Glomerular visceral epithelial cell (primary cell): ENCODE measurements around the gene CNTN5.

Experiments
- DNase-seq: peaks from one replicate; pipeline ENCODE4 v3.0.0-alpha.2; 2016; ENCODE audit errors: extremely low spot score

CNTN5 gene

GRCh38 chr11:99383648-99384245, 363.0 kb downstream of the CNTN5 start:
- DNase-seq, result no peak

- no peak for DNase-seq
These were observed 370.5 kb downstream of the CNTN5 start for GRCh38 chr11:99391245-99391644.

GRCh38 chr11:99406345-99406744, 385.6 kb downstream of the CNTN5 start:
- DNase-seq, result no peak

GRCh38 chr11:99410636-99411035, 389.9 kb downstream of the CNTN5 start:
- DNase-seq, result no peak

- DNase-seq, result no peak
These were observed 398.4 kb downstream of the CNTN5 start for GRCh38 chr11:99418927-99419720.

GRCh38 chr11:99419991-99420390, 399.2 kb downstream of the CNTN5 start:
- DNase-seq, result peak; percentile 3

GRCh38 chr11:99422581-99423427, 402.1 kb downstream of the CNTN5 start:
- DNase-seq, result no peak

GRCh38 chr11:99423428-99423983, 402.8 kb downstream of the CNTN5 start:
- no peak for DNase-seq

GRCh38 chr11:99424313-99425084, 403.8 kb downstream of the CNTN5 start:
- DNase-seq, result no peak

- no peak for DNase-seq
These were observed 404.8 kb downstream of the CNTN5 start for GRCh38 chr11:99425596-99425995.

GRCh38 chr11:99432677-99433076, 411.9 kb downstream of the CNTN5 start:
- no peak for DNase-seq

- no peak for DNase-seq
These were observed 422.5 kb downstream of the CNTN5 start for GRCh38 chr11:99443276-99443675.

- no peak for DNase-seq
These were observed 425.7 kb downstream of the CNTN5 start for GRCh38 chr11:99446400-99446799.

GRCh38 chr11:99449345-99449744, 428.6 kb downstream of the CNTN5 start:
- DNase-seq, result no peak

GRCh38 chr11:99452075-99452474, 431.3 kb downstream of the CNTN5 start:
- DNase-seq, result no peak

- DNase-seq, result no peak
These were observed 441.2 kb downstream of the CNTN5 start for GRCh38 chr11:99461913-99462312.

- no peak for DNase-seq
These were observed 444.2 kb downstream of the CNTN5 start for GRCh38 chr11:99464985-99465384.

- no peak for DNase-seq
These were observed 468.8 kb downstream of the CNTN5 start for GRCh38 chr11:99489581-99489980.

- no peak for DNase-seq
These were observed 473.3 kb downstream of the CNTN5 start for GRCh38 chr11:99494065-99494464.

GRCh38 chr11:99501655-99502054, 480.9 kb downstream of the CNTN5 start:
- no peak for DNase-seq

GRCh38 chr11:99505316-99505715, 484.6 kb downstream of the CNTN5 start:
- peak; percentile 36 for DNase-seq
